ENCODE data around the gene CELA3B. TPM values are rescaled to one million over a fixed set of nuclear protein-coding genes. Genes with fewer than 3 reads are reported as not detected.
A peak's percentile ranks its signal among the peaks of the same experiment; 100 is the strongest.
"Not testable (repeated sequence)": the region's sequence is repeated elsewhere in the genome, so short reads cannot be mapped to it uniquely, and the experiment has no call there.

CELA3B gene
- total RNA-seq, 2 experiments from 2014 or later, result not detected

DNA sequence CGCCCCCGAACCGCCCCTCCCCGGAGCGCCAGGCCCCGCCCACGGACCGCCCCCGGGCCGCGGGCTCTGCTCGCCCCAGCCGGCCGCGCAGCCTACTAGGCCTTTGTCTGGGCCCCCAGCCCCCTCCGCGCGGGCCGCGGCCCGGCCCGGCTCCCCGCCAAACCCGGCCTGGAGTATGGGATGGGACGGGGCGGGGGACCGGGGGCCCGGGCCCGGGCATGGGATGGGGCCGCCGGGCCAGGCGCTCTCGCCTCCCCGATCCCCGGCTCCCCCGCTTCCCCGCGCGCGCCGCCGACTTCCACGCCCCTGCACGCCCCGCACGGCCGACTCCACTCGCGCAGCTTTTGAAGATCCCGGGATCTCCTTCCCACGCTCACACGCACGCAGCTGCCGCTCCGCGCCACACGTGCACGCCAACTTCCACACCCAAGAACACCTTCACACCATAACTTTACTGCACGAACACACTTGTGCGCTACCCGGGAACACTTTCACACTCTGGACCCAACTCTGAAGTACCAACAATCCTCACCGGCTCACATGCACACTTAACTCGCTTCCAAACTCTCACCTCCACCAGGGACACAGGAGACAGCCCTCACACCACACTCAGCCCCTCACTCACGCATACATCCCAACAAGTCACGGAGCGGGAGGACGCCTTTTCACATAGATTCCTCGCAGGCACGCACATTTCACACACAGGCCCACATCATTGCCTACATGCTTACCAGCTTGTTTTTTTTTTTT, 39.3 kb upstream of the CELA3B start:
- Mint-ChIP-seq H3K27me3 (peaks cover 12% of the 10 kb centered on the region), H3K27ac (peak overlapping the region; percentile 10), H3K4me1 (ENCODE audit: low read depth) (peaks cover 13% of the 10 kb centered on the region), H3K9me3 (no peaks in the 10 kb centered on the region), H3K36me3 (no peaks in the 10 kb centered on the region), H3K4me3 (peak overlapping the region; percentile 73)
- ChIA-PET CTCF (no interaction called here), POLR2A (no interaction called here)
- DNase-seq, result peak; percentile 69
- intact Hi-C loops (cut with micrococcal nuclease), result no loop called here

DNA sequence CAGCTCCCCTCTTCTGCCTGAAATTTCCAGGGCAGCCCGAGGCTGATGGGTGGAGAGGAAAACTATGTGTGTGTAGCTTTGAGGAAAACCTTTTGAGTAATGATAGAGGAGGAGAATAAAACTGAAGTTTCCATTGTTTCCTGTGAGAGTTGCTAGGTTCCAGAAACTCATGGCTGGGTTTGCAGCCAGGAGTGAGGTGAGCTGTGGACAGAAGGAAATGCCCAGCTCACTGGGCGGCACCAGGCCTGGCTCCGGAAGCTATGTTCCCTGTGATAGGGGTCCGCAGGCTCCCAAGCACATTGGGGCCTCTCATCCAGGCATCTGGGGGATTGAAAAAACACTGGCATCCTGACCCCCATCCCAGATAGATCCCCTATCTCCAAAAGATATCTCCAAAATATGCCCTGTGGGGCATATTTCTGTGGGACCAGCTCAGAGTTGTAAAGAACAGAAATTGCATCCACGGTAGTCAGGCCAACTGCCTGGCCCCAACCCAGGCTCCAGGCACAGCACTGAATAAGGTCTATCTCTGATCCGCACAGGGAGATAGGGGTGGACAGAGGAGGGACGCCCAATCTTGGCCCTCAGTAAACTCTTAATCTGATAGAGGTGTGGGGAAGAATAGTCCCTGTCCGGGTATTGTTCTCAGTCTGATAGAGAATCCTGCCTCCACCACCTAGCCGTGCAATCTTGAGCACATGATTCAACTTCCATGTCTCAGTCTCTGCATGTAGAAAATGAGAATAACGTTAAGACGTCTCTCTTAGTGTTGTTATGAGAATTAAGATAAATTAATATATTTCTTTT, 37.9 kb upstream of the CELA3B start:
- no peaks in the 10 kb centered on the region for H3K36me3 Mint-ChIP-seq
- CTCF ChIA-PET, result interaction anchor here (1.0 to 1.5 kb wide), 2 partner anchors 25 to 80 kb away, joined by 3 to 6 read pairs; no protein-coding TSS in a partner anchor
- POLR2A ChIA-PET, result no interaction called here
- H3K9me3 Mint-ChIP-seq, result no peaks in the 10 kb centered on the region
- intact Hi-C loops (cut with micrococcal nuclease), result no loop called here
- peaks cover 11% of the 10 kb centered on the region for H3K4me1 Mint-ChIP-seq (ENCODE audit: low read depth)
- peak overlapping the region; percentile 42 for H3K4me3 Mint-ChIP-seq
- H3K27me3 Mint-ChIP-seq, result peaks cover 12% of the 10 kb centered on the region
- H3K27ac Mint-ChIP-seq, result no peak overlapping the region
- no peak for DNase-seq

DNA sequence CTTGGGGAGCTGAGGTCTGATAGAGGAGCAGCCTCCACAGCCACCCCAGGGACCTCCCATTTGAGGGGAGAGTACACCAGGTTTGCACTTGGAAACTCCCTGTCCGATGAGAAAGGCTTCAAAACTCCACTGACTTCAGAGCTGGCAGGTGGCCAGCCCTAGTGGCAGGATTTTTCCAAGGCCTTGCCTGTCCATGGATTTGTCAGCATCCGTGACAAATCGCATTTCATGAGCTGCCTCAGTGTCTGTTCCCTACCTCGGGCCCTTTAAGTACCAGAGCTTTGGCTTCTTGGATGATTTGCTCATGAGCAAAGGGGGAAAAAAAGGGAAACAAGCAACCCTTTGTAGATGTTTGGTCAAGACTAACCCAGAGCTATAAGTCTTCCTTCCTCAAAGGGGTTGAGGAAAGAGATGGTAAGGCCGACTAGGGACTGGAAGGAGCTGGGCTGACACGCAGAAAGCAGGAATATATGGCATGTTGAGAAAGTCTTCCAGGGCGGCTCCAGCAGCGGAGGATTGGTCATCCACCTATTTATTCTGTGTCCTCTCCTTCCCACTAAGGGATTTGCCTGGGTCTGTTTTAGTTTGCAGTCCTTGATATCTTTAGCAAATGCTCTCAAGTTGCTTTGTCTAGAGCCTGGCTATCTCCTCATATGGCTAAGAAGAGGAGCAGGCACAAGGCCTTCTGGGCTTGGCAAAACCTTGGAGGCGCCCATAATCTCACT, 37.0 kb upstream of the CELA3B start:
- no peak for DNase-seq
- H3K27me3 Mint-ChIP-seq, result peaks cover 12% of the 10 kb centered on the region
- no peaks in the 10 kb centered on the region for H3K36me3 Mint-ChIP-seq
- intact Hi-C loops (cut with micrococcal nuclease), result no loop called here
- no peak overlapping the region for H3K4me3 Mint-ChIP-seq
- ChIA-PET CTCF (interaction anchor here (1.5 kb wide), 1 partner anchor 25 kb away, joined by 6 read pairs; no protein-coding TSS in a partner anchor), POLR2A (no interaction called here)
- peaks cover 8% of the 10 kb centered on the region for H3K4me1 Mint-ChIP-seq (ENCODE audit: low read depth)
- no peaks in the 10 kb centered on the region for H3K9me3 Mint-ChIP-seq
- H3K27ac Mint-ChIP-seq, result no peak overlapping the region

DNA sequence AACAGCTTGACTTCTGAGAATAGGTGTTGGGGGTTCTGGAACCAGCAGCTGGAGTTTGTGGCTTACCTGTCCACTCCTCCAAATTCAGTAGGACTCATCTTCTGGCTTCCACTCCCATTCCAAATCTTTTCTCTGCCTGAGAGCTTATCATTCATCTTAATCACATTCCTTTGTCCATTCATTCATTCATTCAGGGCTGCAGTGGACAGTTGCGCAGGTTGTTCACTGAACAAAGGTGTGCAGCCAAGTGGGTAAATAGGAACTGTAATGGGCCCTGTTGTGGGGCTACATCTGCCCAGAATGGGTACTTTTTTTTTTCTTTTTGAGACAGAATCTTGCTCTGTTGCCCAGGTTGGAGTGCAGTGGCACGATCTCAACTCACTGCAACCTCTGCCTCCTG, 36.3 kb upstream of the CELA3B start:
- no peak overlapping the region for H3K4me3 Mint-ChIP-seq
- H3K27me3 Mint-ChIP-seq, result peaks cover 9% of the 10 kb centered on the region
- no peak overlapping the region for H3K27ac Mint-ChIP-seq
- no peaks in the 10 kb centered on the region for H3K36me3 Mint-ChIP-seq
- ChIA-PET POLR2A (no interaction called here), CTCF (no interaction called here)
- DNase-seq, result no peak
- intact Hi-C loops (cut with micrococcal nuclease), result no loop called here
- no peaks in the 10 kb centered on the region for H3K9me3 Mint-ChIP-seq
- peaks cover 8% of the 10 kb centered on the region for H3K4me1 Mint-ChIP-seq (ENCODE audit: low read depth)

DNA sequence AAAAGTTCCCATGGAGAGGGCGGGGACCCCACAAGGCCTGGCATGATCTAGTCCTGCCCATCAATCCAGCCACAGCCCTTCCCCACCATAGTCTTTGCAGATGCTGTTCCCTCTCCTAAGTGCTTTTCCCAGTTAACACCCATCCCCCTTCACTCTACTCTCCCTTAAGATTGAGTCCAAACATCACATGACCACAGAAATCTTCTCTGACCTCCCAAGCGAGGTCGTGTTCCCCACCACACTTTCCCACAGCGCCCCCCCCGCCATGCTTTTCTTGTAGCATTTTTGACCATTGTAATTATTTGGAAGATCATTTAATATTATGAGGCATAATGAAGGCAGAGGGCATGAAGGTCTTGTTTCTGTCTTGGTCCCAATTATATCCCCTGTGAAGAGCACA, 35.5 kb upstream of the CELA3B start:
- Mint-ChIP-seq H3K4me3 (no peak overlapping the region), H3K9me3 (no peaks in the 10 kb centered on the region), H3K27me3 (peaks cover 8% of the 10 kb centered on the region), H3K27ac (no peak overlapping the region), H3K4me1 (ENCODE audit: low read depth) (peaks cover 7% of the 10 kb centered on the region), H3K36me3 (no peaks in the 10 kb centered on the region)
- POLR2A ChIA-PET, result no interaction called here
- intact Hi-C loops (cut with micrococcal nuclease), result no loop called here
- no peak for DNase-seq
- CTCF ChIA-PET, result no interaction called here

DNA sequence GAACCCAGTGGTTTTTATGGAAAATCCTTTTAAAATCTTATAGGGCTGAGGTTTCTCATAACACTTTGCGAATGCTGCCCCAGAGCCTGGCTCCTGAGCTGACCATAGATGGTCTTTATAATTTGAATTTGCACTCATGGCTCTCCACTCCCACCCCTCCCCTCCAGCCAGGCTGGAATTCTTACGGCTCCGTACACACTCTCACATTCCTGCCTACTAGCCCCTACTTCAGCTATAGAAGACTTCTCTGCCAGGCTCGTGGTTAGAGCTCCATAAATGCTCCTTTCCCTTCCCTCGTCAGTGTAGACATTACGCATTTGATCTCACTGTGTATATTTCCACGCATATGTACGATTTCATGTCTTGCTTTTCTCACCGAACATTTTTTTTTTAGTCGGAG, 34.4 kb upstream of the CELA3B start:
- no peak for DNase-seq
- Mint-ChIP-seq H3K4me1 (ENCODE audit: low read depth) (peaks cover 4% of the 10 kb centered on the region), H3K27ac (no peak overlapping the region), H3K4me3 (no peak overlapping the region), H3K36me3 (no peaks in the 10 kb centered on the region), H3K9me3 (no peaks in the 10 kb centered on the region), H3K27me3 (peaks cover 8% of the 10 kb centered on the region)
- intact Hi-C loops (cut with micrococcal nuclease), result no loop called here
- POLR2A ChIA-PET, result no interaction called here
- CTCF ChIA-PET, result interaction anchor here (0.6 to 0.7 kb wide), 2 partner anchors 21 to 61 kb away, joined by 4 read pairs; no protein-coding TSS in a partner anchor

DNA sequence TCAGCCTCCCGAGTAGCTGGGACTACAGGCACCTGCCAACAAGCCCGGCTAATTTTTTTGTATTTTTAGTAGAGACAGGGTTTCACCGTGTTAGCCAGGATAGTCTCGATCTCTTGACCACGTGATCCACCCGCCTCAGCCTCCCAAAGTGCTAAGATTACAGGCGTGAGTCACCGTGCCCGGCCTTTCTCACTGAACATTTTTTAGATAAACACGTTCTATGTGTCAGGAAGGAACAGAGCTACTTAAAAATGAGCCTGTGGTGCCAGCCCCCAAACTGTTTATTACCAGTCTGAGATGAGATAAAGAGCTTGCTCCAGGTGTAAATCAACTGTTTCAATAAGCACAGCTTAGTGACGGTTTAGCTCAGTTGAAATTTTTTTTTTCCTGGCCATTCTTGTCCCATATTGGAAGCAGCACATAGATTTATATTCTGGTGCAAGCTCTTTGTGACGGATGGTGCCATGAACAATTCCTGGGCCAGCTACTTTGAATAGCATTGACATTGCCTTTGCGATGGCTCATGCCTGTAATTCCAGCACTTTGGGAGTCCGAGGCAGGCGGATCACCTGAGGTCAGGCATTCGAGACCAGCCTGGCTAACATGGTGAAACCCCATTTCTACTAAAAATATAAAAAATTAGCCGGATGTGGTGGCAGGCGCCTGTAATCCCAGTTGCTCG, 33.7 kb upstream of the CELA3B start:
- CTCF ChIA-PET, result interaction anchor here (0.5 to 1.4 kb wide), 4 partner anchors 20 to 65 kb away, joined by 3 to 6 read pairs (median 4); no protein-coding TSS in a partner anchor
- H3K27me3 Mint-ChIP-seq; H3K27ac Mint-ChIP-seq; H3K9me3 Mint-ChIP-seq; intact Hi-C loops (cut with micrococcal nuclease); H3K4me3 Mint-ChIP-seq; H3K4me1 Mint-ChIP-seq (ENCODE audit: low read depth); H3K36me3 Mint-ChIP-seq; POLR2A ChIA-PET; DNase-seq: not testable (repeated sequence)

DNA sequence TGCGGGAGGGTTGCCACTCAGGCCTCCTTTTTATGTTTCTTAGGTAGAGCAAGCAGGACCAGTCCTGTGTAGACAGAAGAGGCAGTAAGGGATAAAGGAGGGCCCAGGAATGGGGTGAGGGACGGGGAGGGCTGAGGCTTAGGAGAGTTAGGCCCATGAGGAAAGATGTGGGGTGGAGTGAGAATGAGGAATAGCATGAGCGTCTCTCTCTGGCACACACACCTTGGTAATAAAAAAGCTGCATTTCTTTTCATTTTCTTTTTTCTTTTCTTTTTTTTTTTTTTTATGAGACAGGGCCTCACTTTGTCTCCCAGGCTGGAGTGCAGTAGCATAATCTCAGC, 32.1 kb upstream of the CELA3B start:
- POLR2A ChIA-PET, result no interaction called here
- Mint-ChIP-seq H3K27me3 (no peaks in the 10 kb centered on the region), H3K27ac (no peak overlapping the region), H3K36me3 (no peaks in the 10 kb centered on the region), H3K4me1 (ENCODE audit: low read depth) (no peaks in the 10 kb centered on the region), H3K4me3 (no peak overlapping the region), H3K9me3 (no peaks in the 10 kb centered on the region)
- intact Hi-C loops (cut with micrococcal nuclease), result no loop called here
- DNase-seq, result no peak
- CTCF ChIA-PET, result interaction anchor here (0.7 kb wide), 1 partner anchor 81 kb away, joined by 3 read pairs; no protein-coding TSS in a partner anchor

DNA sequence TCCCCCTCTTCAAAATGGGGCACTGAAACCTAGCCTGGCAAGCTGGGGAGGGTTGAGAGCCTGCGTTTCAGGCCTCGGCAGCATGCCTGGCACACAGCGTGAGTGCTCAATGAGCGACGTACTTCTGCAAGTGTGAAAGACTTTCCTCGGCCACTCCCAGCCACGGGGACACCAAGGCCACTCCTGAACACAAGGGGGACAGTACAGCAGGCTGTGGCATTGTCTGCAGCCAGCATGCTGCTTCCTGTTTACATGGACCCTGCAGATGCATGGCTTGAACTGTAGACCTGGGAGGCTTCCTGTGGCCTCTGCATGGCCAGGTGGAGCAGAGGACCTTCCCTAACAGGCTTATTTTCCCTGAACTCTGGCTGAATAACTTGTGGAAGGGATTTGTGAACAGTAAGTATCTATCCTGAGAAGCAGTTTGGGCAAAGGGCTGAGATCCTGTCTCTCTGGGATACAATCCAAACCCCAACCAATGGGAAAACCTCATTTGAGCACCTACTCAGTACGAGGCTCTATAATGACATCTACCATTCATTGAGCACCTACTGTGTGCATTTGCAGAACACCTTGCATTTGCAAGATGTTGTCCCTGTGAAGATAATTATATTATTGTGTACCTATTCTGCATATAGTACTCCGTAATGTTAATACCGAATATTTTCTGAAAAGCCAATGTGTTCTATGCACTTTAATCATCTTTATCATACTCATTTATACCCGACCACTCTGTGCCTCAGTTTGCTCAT, 29.8 kb upstream of the CELA3B start:
- CTCF ChIA-PET, result no interaction called here
- intact Hi-C loops (cut with micrococcal nuclease), result no loop called here
- DNase-seq, result no peak
- no peak overlapping the region for H3K4me3 Mint-ChIP-seq
- no peaks in the 10 kb centered on the region for H3K36me3 Mint-ChIP-seq
- H3K4me1 Mint-ChIP-seq (ENCODE audit: low read depth), result no peaks in the 10 kb centered on the region
- no peak overlapping the region for H3K27ac Mint-ChIP-seq
- H3K27me3 Mint-ChIP-seq, result no peaks in the 10 kb centered on the region
- no peaks in the 10 kb centered on the region for H3K9me3 Mint-ChIP-seq
- POLR2A ChIA-PET, result no interaction called here

DNA sequence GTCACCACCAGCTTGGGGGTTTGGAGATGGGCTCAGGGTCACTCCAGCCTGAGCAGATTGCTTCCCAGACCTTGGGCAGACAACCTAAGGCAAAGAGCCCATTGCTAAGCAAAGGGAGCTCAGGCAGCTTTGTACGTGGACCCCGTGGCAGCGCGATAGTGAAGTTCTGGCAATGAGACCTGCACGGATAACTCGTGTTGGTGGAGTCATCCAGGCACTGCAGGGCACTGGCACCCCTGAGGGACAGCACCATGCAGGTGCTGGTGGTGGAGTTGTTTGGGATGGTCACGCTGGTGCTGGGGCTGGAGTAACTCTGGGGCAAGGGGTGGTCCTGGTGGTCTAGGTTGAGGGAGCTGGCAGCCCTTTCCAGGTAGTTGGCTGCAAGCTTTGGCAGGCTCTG, 26.1 kb upstream of the CELA3B start:
- Mint-ChIP-seq H3K9me3 (no peaks in the 10 kb centered on the region), H3K4me1 (ENCODE audit: low read depth) (no peaks in the 10 kb centered on the region), H3K36me3 (no peaks in the 10 kb centered on the region), H3K27ac (no peak overlapping the region), H3K27me3 (no peaks in the 10 kb centered on the region), H3K4me3 (no peak overlapping the region)
- ChIA-PET POLR2A (no interaction called here), CTCF (no interaction called here)
- intact Hi-C loops (cut with micrococcal nuclease), result no loop called here
- DNase-seq, result no peak

DNA sequence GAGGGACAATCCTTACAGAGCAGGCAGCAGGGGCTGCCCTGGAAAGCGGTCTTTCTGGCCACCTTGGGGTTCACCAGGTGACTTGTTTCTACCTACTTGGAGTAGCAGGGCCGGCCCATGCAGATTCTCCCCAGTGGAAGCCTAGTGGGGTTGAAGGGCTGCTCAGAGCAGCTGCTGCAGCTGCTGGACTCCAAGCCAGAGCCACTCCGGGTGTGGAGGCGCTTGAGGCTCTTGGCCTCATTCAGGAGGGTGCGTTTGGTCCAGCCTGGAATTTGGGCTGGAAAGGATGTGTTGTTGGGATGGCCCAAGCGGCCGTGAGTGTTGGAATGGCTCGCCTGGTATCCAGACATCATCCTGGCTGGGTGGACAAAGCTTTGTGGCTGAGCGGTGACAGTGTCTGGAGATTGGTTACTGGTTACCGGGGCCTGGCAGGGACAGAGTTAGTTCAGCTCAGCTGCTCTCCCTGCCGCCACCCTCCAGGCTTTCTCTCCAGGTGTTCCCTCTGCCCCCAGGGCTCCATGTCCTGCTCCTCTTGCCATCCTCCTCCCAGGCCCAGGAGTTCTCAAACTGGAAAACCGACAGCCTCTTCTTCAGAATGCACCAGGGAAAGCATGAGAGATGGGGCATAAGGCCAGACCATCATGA, 25.5 kb upstream of the CELA3B start:
- H3K4me3 Mint-ChIP-seq, result no peak overlapping the region
- intact Hi-C loops (cut with micrococcal nuclease), result no loop called here
- no peaks in the 10 kb centered on the region for H3K9me3 Mint-ChIP-seq
- H3K27me3 Mint-ChIP-seq, result no peaks in the 10 kb centered on the region
- H3K27ac Mint-ChIP-seq, result no peak overlapping the region
- POLR2A ChIA-PET, result no interaction called here
- CTCF ChIA-PET, result interaction anchor here (1.1 kb wide), 1 partner anchor 12 kb away, joined by 5 read pairs; no protein-coding TSS in a partner anchor
- DNase-seq, result no peak
- no peaks in the 10 kb centered on the region for H3K36me3 Mint-ChIP-seq
- peaks cover 5% of the 10 kb centered on the region for H3K4me1 Mint-ChIP-seq (ENCODE audit: low read depth)

All from activated CD4-positive, alpha-beta memory T cell treated with anti-CD3 and anti-CD28 coated beads for 36 hours (primary cell).